NCI-H1105 (cell line): ENCODE data around the gene TNS3.

ENCODE experiments used
- DNase-seq: peaks from one replicate; lab custom pipeline; 2025; lab: John Stamatoyannopoulos, UW

The TNS3 gene

DNA sequence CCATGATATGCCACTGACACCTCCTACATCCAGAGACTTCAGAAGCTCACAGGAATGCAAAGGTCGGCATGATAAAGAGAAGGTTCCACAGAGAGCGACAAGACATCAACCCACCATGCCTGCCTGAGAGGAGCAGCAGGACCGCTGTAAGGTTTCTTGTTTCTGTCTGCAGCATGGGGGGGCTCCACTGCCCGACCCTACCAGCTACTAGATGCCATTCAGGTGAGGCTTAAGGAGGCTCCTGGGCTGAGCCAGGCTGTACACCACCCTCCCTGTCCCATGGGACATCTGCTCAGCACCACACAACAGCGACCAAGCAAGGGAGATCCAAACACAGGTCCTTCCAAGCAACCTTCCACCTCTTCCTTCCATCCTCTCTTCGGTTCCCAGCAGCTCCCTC, 234.6 kb downstream of the TNS3 start:
- DNase-seq: no peak

DNA sequence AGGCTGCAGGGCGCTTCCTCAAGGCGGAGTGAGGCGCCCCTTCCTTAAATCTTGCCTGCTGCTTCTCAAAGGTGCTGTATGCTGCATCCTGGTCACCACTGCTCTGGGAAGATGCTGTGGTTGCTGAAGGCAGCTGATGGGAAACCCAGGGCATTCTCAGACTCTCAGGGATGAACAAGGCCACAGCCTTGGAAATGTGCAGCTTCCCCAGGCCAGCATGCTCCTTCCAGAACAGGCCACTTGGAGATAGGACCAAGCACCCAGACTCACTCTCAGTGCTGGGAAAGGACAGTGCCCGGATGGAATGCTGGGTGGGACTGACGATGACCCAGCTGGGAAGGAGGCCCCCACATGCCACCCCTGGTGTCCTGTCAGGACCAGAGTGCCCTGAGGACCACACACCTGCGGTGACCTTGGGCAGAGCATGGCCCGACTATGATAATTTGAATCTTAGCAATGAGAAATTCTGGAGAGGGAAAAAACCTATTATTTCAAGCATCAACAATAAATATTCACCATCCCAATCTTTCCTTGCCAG, 235.5 kb downstream of the TNS3 start:
- DNase-seq: no peak

DNA sequence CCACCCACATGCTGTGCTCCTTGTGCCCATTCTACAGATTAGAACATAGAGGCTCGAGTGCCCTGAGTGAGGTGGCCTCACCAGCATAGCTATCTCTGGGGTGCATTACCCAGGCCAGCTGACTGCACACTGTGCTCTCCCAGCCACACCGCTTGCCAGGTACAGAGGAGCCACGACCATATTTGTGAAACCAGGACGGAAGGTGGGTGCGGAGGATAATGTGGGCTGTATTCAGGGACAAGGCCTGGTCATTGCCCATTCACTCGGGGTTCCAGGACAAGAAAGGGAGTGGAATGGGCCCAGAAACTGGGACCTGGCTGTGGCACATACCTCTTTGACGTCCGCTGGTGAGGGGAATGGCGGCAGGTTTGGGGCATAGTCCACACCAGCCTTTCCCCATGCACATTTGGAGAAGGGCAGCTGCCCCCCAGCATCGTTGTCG, 236.0 kb downstream of the TNS3 start:
- DNase-seq: no peak

DNA sequence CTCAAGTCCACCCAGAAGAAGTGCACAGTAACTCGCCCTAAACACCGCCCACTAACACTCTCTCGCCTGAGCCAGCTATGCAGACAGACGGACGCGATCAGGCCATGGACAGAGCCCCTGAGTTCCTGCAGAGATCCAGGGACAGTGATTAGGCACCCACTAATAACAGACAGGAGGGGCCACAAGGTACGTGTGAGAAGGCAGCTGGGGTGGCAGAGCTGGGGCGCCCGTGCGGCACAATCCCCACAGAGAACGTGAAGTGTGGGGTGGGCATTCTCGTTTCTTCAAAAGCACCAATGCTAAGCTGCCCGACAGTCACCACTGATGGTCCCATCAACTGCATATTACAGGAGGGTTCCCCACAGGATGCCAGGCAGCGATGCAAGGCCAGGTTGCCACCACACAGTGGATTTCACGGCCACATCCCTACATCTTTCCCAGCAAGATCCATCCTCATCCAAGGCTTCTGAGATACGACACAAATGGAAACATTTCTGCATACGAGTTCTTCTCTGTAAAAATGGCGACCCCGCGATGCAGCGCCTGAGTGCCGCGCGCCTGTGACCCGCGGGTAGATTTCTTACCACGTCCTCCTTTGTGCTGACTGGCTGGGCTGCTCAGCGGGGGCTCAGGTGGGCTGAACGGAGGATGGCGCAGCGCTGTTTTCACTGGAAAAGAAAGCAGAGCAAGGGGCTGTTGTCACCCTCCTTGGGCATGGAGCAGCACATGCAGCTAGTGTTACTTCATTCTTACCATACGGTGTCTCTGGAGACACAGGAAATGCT, 237.5 kb downstream of the TNS3 start:
- DNase-seq: no peak

DNA sequence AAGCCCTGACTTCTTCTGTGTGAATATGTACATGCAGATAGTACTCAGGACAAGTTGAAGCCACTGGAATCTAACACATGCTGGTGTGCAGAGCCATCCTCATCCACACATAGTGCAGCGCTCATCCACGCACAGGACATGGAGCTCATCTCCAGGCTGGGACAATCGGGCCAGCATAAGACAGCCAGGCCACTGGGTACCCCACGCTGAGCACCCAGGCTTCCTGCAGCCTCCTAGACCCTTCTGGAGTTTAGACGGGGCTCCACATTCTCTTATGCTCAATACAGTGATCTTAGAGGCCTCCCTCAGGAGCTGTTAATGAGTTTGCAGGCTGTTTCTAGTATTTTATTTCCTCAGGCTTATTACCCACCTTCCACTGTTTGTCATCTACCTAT, 238.9 kb downstream of the TNS3 start:
- DNase-seq: no peak

DNA sequence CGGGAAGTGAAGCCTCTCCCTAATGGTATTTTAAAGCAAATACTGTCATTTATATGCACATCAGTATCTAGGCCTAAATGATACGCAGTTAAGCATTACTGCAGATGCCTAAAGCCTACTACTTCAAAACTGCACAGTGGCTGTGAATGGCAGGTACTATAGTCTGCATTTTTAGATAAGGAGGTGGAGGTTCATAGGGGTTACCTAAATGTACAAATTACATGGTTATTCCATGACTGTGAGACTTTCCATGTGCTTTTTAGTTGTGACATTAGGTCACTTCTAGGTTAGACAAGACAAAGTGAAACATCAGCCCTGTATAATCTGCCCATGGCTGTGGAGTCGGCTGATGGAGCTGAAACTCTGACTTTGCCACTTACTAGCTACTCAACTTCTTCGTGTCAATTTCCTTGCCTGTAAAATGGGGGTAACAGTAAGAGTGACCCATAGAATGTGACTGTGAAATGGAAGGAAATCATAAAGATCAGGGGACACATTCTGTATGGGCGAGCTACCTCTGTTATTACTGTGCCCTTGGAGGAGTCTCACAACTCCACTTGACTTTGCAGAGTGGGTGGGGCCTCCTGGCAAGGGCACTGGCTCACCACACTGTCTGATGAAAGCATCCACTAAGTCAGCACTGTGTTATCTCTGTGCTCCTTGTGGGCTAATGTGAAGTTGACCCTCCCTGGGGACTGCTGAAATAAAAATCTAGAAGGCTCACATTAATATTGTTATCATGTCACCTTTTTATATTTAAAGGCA, 239.4 kb downstream of the TNS3 start:
- DNase-seq: no peak

DNA sequence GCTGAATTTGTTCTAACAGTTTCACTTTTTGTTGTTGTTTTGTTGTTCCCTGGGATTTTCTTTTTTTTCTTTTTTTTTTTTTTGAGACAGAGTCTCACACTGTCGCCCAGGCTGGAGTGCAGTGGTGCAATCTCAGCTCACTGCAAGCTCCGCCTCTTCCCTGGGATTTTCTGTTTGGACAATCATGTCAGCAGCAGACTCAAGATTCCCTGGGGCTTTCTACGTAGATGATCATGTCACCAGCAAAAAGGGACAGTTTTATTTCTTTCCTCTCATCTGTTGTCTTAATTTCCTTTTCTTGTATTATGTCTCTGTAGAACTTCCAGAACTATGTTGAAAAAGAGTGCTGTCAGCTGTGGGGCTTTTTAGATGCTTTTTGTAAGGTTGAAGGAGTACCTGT, 241.4 kb downstream of the TNS3 start:
- no peak for DNase-seq

DNA sequence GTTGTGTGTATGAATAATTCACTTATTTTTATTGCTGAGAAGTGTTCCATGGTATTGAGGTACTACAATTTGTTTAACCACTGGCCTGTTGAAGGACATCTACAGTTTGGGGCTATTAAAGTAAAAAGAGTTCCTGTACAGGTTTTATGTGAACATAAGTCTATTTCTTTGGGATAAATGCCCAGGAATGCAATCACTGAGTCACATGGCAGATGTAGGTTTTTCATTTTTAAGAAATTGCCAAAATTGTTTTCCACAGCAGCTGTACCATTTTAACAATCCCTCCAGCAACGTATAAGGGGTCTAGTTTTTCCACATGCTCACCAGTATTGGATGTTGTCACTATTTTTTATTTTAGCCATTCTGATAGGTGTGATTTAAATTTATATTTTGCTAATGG, 243.9 kb downstream of the TNS3 start:
- no peak for DNase-seq

DNA sequence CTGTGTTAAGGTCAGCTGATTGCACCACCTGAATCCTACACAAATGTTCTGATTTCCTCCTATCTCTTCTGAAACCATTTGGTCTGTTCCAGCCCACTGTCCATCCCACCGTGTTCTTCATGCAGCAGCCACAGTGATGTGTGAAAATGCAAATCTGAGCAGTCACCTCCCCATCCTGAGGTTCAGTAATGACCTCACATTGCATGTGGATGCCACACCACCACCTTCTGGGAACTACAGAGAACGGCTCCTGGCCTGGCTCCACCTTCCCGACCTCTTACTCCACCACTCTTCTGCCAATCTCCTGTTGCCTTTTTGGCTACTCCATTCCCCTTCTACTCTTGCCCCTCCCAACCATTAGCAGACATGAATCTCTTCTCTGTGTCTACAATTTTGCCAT, 244.4 kb downstream of the TNS3 start:
- no peak for DNase-seq

DNA sequence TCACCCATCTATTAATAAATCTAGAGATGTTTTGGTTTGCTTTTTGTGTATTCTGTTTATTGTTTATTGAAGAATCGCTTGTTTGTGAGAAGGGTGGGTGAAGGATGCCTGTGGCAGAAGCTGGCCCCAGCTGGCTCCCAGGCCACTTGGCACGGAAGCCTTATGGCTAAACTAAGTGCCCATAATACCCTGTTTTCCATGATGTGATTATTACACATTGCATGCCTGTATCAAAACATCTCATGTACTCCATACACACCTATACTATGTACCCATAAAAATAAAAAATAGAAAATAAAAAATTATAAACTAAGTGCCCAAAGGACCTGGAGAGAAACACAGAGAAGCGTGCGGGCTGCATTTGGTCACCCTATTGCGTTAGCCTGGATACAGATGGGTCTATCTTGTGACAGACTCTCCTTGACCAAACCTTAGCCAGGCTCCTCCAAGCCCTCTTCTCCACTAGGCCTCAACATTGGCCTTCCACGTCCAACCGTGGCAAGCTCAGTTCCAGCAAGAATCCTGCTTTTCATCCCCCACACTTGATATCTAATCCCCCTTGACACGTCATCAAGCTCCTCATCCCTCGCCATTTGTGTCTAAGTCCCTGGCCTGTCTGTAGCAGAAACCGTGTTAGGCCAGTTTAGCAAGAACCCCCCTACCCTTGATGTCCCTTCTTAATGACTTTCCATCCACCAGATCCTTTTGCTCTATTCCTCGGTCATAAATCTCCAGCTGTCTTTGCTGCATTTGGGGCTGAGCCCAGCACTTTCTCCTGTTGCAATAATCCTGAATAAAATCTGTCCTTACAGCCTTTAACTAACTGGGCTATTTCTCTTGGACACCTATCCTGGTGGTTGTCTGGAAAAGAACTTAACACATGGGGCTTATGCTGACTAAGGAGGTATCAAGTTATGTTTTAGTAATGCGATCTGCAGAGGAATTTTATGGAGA, 245.2 kb downstream of the TNS3 start:
- DNase-seq: no peak

DNA sequence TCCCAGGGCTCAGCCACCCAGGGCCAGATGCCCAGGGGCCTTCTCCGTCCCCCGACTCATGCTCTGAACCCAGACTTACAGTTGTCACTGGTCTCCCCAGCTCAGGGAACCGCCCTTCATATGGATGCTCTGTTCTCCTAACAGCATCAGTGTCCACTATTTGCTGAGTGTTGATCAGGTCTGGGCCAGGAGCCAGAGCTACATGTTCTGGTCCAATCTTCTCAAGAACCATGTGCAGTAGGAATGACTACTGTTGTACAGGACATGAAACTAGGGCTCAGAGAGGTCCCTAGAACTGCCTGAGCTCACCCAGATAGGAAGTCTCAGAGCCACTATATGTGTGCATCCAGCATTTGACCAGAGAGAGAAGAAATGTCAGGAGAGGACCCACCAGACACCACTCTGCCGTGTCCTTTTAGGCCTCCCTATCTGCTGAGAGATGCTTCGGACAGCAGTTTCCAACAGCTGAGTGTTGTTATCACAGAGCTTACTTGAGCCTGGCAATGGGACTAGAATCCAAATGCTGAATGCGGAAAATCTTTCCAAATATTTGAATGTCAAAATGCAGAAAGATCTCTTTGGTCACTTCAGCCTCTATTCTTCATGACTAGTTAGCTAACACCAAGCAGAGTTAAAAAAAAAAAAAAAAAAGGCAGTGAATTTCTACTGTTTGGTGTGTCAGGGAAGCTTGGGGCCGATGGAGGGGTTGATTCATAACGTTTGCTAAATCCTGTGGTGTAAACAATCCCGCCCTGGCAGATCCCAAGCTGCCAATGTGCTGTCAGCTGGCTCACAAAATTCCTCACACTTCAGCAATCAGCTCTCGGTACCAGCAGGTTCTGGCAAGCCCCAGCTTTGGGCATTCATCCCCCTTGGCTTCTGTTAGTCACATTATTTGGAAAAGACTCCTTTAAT, 246.1 kb downstream of the TNS3 start:
- DNase-seq: no peak

DNA sequence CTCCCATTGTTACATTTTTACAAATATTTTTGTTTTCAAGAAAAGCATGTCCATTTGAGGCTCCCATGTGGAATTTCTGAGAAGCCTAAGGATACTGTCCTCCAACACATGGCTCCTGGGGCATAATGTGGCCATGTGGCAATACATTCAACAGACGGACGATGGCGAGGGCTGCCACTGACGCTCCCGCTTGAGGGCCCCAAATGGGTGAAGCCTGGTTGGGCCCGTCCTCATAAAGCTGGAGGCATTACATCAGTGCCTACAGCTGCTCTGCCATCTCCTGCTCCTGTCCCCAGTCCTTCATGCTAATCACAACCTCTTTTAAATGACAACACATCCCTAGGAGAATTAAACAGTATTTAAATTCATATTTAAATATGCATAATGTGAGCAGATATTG, 246.8 kb downstream of the TNS3 start:
- no peak for DNase-seq

DNA sequence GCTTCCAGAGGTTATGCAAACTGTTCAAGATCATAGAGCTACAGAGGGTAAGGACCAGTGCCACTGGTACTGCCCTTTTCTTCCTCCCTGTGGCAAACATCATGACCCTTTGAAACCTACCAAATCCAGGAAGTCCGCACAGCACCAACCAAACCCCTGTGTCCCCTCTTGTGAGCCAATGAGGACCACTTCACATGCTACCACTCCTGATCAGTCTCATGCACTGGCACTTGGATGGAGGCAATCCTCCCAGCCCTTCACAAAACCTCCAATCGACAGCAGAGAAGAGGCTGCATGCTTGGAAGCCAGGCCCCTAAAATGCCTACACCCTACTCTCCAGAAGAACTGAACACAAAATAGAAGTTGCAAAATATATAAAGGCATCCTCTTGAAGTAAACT, 248.0 kb downstream of the TNS3 start:
- DNase-seq: no peak

DNA sequence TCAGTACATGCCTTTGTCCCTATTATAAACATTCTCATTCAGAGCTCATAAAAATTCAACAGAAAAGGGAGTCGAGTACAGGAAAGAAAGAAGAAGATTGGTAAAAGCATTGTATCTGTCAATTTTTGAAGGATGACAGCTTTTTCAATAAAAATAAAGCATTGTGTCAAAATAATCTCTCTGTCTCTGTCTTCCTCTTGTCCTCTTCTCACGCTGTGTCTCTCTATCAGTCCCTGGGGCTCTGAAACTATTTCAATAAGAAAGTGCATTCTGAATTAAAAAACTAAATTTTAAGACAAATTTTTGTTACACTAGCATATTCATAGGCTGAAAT, 248.4 kb downstream of the TNS3 start:
- DNase-seq: no peak

DNA sequence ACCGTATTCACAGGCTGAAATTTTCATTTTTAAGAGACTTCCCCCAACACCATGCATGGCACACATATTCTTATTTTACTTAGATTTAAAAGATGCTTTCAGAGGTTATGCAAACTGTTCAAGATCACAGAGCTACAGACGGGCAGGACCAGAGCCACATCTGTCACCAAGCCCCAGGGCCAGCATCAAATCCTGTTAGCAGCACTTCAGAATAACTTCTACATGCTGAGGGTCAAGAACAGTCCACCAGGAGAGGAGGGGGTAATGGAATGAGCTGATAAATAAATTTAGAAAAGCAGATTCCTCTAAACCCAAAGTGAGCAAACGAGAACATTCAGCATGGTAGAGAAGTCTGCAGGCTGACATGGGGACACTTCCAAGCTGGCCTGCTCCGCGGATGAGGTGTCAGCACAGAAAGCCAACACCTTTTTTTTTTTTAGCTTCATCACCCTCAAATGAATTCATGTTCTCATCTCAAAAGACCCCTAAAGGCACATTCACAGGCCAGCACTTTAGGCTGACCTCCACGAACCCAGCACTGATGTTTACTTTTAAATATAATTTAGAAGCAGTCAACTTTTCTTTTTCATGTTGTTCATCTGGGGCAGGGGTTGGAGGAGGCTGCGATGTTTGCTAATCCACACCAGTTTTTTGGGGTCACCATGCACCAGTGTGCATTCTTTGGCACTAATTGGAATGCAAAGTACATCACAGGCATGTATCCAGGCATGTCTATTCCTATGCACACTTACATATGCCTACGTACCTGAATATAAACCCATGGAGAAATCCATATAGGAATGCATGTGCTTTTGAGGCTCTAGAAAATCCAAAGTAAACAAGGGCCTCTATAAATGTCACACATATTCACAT, 249.0 kb downstream of the TNS3 start:
- no peak for DNase-seq

DNA sequence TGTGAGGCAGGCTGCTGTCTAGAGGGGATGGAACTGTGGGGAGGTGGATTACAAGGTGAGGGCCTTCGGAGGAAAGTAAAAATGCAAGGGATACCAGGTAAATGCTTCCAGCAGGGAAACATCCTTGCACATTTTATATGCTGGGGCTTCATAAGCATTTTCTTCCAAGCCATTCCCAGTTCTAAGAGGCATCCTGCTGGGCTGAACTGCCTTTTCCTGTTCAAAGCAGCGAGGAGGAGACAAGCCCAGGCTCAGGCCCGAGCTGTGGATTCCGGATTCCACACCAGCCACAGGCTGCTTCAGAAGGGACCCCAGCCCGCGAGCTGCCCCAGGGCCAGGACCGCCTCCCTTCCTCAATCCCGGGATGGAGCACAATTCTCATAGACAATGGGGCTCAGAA, 249.7 kb downstream of the TNS3 start:
- DNase-seq: no peak

DNA sequence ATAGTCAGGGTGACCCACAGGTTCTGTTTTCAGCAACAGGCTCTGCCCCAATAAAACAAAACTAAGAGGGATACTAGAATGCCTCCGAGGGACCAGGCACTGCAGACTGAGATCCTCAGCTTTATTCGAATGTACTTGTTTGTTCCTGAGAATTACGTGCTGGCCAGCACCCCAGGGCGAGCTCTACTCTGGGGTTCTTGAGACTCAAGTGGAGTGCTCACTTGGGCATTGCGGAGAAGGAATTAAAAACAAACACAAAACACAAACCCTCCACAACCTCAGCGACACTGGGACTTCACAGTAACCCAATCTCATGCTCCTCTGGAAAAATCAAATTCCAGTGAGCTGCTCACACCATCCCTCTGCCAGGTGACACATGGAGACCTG, 250.7 kb downstream of the TNS3 start:
- DNase-seq: no peak

DNA sequence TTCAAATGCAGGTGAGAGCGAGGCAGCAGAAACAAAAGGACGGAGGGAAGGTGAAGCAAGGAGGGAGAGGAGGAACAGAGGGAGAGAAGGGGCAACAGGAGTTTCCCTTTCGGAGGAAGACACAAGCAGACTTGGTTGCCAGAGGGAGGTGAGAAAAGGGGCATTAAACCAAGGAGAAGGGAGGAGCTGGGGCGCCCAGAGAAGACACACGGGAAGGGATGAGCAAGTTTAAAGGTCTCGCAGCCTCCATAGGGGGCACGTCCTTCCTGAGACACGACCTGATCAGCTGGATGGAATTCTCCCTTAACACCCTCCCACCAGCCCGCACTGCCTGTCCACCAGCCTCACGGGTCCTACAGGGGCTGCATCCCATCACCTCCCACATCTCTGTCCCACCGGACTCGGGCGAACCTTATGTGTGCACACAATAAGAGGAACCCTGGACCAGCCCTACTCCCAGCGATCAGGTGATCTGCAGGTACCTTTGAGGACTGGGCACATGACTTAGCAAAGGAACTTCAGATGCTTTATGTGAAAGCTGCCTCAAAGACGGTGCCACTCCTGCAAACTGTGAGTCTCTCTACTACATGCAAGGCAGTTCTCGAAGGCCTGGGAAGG, 251.2 kb downstream of the TNS3 start:
- DNase-seq: no peak

DNA sequence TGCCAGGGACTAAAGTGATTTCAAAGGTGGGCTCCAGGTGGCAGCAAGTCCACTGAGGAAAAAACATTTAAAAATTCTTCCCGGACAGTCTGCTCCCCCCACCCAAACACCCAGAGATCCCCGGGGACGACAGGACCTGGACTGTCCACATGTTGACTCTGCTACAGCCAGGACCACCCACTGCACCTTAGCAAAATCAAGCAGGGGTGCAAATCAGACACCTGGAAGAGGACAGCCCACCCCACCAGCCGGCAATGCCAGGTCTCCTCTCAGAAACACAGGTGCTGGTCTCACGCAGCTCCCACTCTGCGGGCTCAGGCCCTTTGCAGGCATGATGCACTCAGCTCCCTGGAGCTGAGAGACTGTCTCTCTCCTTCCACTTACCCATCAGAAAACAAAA, 251.9 kb downstream of the TNS3 start:
- no peak for DNase-seq
